Sigmoid colon (tissue), 7 donors: ENCODE results near the gene NELFB. TPM values are rescaled to one million over a fixed set of nuclear protein-coding genes. Genes with fewer than 3 reads are reported as not detected.

ENCODE experiments used
- DNase-seq: peaks from one replicate; pipeline ENCODE4 v3.0.0-alpha.2; 2019
- H3K27ac ChIP-seq, 4 donors: fragments of 200-600 bp; sonication (generic); one replicate each; pipeline ENCODE4 v1.5.1; 2016 to 2019; ENCODE audit warnings: mild to moderate bottlenecking in 1 of 4
- H3K27me3 ChIP-seq, 3 donors: fragments of 200-600 bp; sonication (generic); one replicate each; pipeline ENCODE4 v1.5.1; 2019; ENCODE audit warnings: mild to moderate bottlenecking in 1 of 3
- H3K36me3 ChIP-seq, 4 donors: fragments of 200-600 bp; sonication (generic); one replicate each; pipeline ENCODE4 v1.5.1; 2016 to 2019
- H3K4me1 ChIP-seq, 4 donors: fragments of 200-600 bp; sonication (generic); one replicate each; pipeline ENCODE4 v1.5.1; 2017 to 2019
- H3K4me3 ChIP-seq, 4 donors: fragments of 200-600 bp; sonication (generic); one replicate each; pipeline ENCODE4 v1.5.1; 2017 to 2019; ENCODE audit warnings: mild to moderate bottlenecking in 2 of 4, moderate library complexity in 1 of 4
- H3K9me3 ChIP-seq, 4 donors: fragments of 200-600 bp in 3 of 4; sonication (generic) in 3 of 4; one replicate each; pipeline versions ENCODE4 v1.5.1 to v1.6.1; 2013 to 2019
- CTCF ChIP-seq, 4 experiments: fragments of 450-650 bp in 3 of 4; fragments of 200-600 bp in 1 of 4; IDR thresholded peaks; one replicate each; pipeline ENCODE4 v1.5.1; 2016 to 2019; ENCODE audit warnings: antibody characterized with exemption in 4 of 4, mild to moderate bottlenecking in 3 of 4, moderate library complexity in 2 of 4
- EP300 ChIP-seq, 4 donors: sonication (generic); formaldehyde crosslinking; IDR thresholded peaks; one replicate each; pipeline ENCODE4 v1.6.1; 2017; ENCODE audit warnings: antibody characterized with exemption in 4 of 4
- POLR2A ChIP-seq, 2 donors: fragments of 450-650 bp; IDR thresholded peaks; one replicate each; pipeline ENCODE4 v1.6.1; 2016; ENCODE audit warnings: antibody characterized with exemption in 2 of 2, mild to moderate bottlenecking in 2 of 2, moderate library complexity in 2 of 2
- POLR2AphosphoS5 ChIP-seq, 4 donors: sonication (generic); formaldehyde crosslinking; IDR thresholded peaks; one replicate each; pipeline ENCODE4 v1.6.1; 2017; ENCODE audit warnings: antibody characterized with exemption in 4 of 4
- WGBS, 2 donors: extraction: QIAGEN DNeasy Blood & Tissue Kit; methylation state at CpG; one replicate each; pipeline ENCODE4 v1.1.7; 2013; 5-methylcytosine and 5-hydroxymethylcytosine counted together
- intact Hi-C: fragments of 100-400 bp; cut with DNase I; formaldehyde crosslinking; loops from one replicate; pipeline ENCODE4 v1.15.1; 2023
- polyA plus RNA-seq, 3 donors: library from polyadenylated mRNA; stranded (reverse); fragments of 200-250 nt; gene quantifications; one replicate each; pipeline ENCODE4 v1.2.3, GENCODE V29; 2013
- total RNA-seq, 4 donors: library from RNA; depleted of rRNA; stranded (reverse); fragments of >200 nt; gene quantifications; one replicate each; pipeline ENCODE4 v1.1.0, GENCODE V29; 2016
- donor health status: healthy with polysubstance abuse.
- donor health status: Bipolar disorder and iron deficiency.
- donor health status: healthy.

The NELFB gene
- total and polyA plus RNA-seq, 7 donors = 24.7 to 70.5 (median 36.5) TPM

GRCh38 chr9:137267933-137268355 lies 12.8 kb downstream of the NELFB start:
- TF ChIP-seq POLR2A (IDR thresholded peaks at IDR 0.05) (no peak), POLR2AphosphoS5 (IDR thresholded peaks at IDR 0.05) (no peak), CTCF (IDR thresholded peaks at IDR 0.05) (no peak), EP300 (IDR thresholded peaks at IDR 0.05) (no peak)

GRCh38 chr9:137268538-137269201 lies 13.5 kb downstream of the NELFB start:
- intact Hi-C loops = no loop called here
- Histone ChIP-seq H3K4me3 (no peak overlapping the region), H3K4me1 (peaks cover 0 to 17% (median 16%) of the 10 kb centered on the region in 4 donors)

More at GRCh38 chr9:137267933-137268355, 12.8 kb downstream of the NELFB start:
- DNase-seq = no peak
- H3K27ac ChIP-seq = peak overlapping the region in 2 of 4 donors; percentile 4 to 12
- WGBS, 2 donors = 78 to 83% methylated on average over 6 of the region's 6 CpGs
- peaks cover 30 to 74% (median 50%) of the 10 kb centered on the region in 4 donors for H3K36me3 ChIP-seq
- no peaks in the 10 kb centered on the region for H3K27me3 ChIP-seq
- H3K4me1 ChIP-seq = peaks cover 0 to 17% (median 16%) of the 10 kb centered on the region in 4 donors
- H3K9me3 ChIP-seq = no peaks in the 10 kb centered on the region
- intact Hi-C loops = no loop called here
- no peak overlapping the region for H3K4me3 ChIP-seq

GRCh38 chr9:137269231-137269772 lies 14.2 kb downstream of the NELFB start:
- peak; percentile 79 for DNase-seq
- Histone ChIP-seq H3K27me3 (peaks cover 0 to 6% (median 0%) of the 10 kb centered on the region in 3 donors), H3K27ac (peak overlapping the region; percentile 51 to 66 (median 60)), H3K9me3 (no peaks in the 10 kb centered on the region), H3K4me1 (peaks cover 0 to 17% (median 16%) of the 10 kb centered on the region in 4 donors), H3K4me3 (no peak overlapping the region), H3K36me3 (peaks cover 35 to 72% (median 47%) of the 10 kb centered on the region in 4 donors)
- TF ChIP-seq EP300 (IDR thresholded peaks at IDR 0.05) (peak in 1 of 4 donors; percentile 33), POLR2AphosphoS5 (IDR thresholded peaks at IDR 0.05) (peak in 3 of 4 donors; percentile 19 to 37 (median 22)), POLR2A (IDR thresholded peaks at IDR 0.05) (no peak)
- WGBS, 2 donors = 23 to 53% methylated on average over 17 of the region's 17 CpGs
- intact Hi-C loops = no loop called here

More at GRCh38 chr9:137268538-137269201, 13.5 kb downstream of the NELFB start:
- WGBS, 2 donors = 72 to 75% methylated on average over 19 of the region's 19 CpGs
- Histone ChIP-seq H3K9me3 (no peaks in the 10 kb centered on the region), H3K36me3 (peaks cover 35 to 72% (median 53%) of the 10 kb centered on the region in 4 donors), H3K27ac (peak overlapping the region; percentile 51 to 66 (median 60)), H3K27me3 (no peaks in the 10 kb centered on the region)
- DNase-seq = no peak
- no peak for TF ChIP-seq POLR2A (IDR thresholded peaks at IDR 0.05)
- TF ChIP-seq EP300 (IDR thresholded peaks at IDR 0.05) = no peak
- TF ChIP-seq POLR2AphosphoS5 (IDR thresholded peaks at IDR 0.05) = no peak
- TF ChIP-seq CTCF (IDR thresholded peaks at IDR 0.05) = no peak

- no peak overlapping the region for H3K27ac ChIP-seq
- no peaks in the 10 kb centered on the region for H3K9me3 ChIP-seq
- intact Hi-C loops = no loop called here
These were observed 16.0 kb downstream of the NELFB start for GRCh38 chr9:137270929-137271695.

More at GRCh38 chr9:137270929-137271695, 16.0 kb downstream of the NELFB start:
- Histone ChIP-seq H3K4me3 (no peak overlapping the region), H3K27me3 (peaks cover 0 to 19% (median 0%) of the 10 kb centered on the region in 3 donors), H3K4me1 (peaks cover 0 to 19% (median 18%) of the 10 kb centered on the region in 4 donors), H3K36me3 (peaks cover 28 to 57% (median 34%) of the 10 kb centered on the region in 4 donors)
- WGBS, 2 donors = 76 to 91% methylated on average over 32 of the region's 32 CpGs
- DNase-seq = no peak
- TF ChIP-seq POLR2A (IDR thresholded peaks at IDR 0.05) (no peak), CTCF (IDR thresholded peaks at IDR 0.05) (no peak), EP300 (IDR thresholded peaks at IDR 0.05) (no peak), POLR2AphosphoS5 (IDR thresholded peaks at IDR 0.05) (no peak)
